ENCODE measurements around the gene SYNDIG1. TPM values are rescaled to one million over a fixed set of nuclear protein-coding genes. Genes with fewer than 3 reads are reported as not detected.
A peak's percentile ranks its signal among the peaks of the same experiment; 100 is the strongest.

The SYNDIG1 gene
- total RNA-seq, 6 donors from 2014 or later, result 0.30 to 0.37 (median 0.34) TPM; not detected in 3

DNA sequence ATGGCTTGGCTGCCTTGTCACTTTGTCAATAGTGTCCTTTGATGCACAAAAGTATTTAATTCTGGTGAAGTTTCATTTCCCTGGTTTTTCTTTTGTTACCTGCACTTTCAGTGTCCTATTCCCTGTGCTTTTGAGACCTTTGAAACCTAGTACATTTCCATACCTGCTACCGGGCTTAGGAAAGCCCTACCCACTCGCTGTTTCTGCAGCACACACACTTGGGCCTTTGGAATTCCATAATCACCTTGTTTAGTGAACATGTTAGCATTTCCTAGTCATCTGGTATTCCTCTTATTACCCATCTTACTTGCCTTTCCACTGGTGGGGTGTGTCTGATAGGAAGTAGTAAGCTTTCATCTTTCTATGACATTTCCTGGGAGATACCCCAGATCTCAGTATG lies 19.3 kb upstream of the SYNDIG1 start:
- H3K4me3 ChIP-seq, result no peak overlapping the region
- H3K27me3 ChIP-seq, result peaks cover 0 to 4% (median 0%) of the 10 kb centered on the region in 4 donors
- no peaks in the 10 kb centered on the region for H3K4me1 ChIP-seq
- TF ChIP-seq POLR2AphosphoS5 (IDR thresholded peaks at IDR 0.05) (no peak), POLR2A (IDR thresholded peaks at IDR 0.05) (no peak), CTCF (IDR thresholded peaks at IDR 0.05) (no peak)
- DNase-seq (no peak), ATAC-seq (ENCODE audit: low FRiP score in 2 of 2) (no peak)
- no peaks in the 10 kb centered on the region for H3K36me3 ChIP-seq
- no peaks in the 10 kb centered on the region for H3K9me3 ChIP-seq
- no peak overlapping the region for H3K27ac ChIP-seq
- WGBS, 2 donors, result 87 to 95% methylated on average over 2 of the region's 2 CpGs

DNA sequence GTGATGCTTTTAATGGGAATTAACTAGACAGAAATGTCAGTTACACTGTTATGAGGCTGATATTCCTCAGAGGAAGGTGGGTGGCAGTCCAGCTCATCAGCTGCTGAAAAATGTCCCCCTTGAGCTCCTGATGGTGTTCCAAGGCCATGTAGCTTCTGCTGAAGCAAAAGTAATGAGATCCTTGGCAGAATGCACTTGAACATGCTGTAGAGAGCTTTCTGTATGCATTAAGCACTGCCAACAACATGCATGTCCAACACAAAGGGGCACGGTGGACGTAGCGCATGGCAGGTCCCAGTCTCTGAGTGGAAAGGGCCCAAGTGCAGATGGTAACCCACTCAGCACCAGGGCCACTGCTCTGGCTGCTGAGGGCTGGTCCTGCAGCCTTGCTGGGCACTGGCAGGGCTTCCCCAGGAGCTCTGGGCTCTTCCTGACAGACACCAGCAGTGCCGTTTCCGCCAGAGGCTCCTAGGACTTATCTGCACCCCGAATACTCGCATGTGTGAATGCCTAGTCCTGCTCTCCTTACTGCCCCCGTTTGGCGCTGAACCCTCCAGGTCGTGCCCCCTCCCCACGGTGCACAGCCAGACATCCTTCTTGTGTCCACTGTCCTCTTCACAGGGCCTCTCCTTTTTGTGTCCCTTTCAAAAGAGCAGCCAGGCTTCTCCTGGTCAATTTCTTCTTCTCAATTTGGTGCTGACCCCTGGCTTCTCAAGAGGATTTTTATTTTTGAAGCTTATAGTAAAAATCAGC lies 18.6 kb upstream of the SYNDIG1 start:
- Histone ChIP-seq H3K9me3 (no peaks in the 10 kb centered on the region), H3K4me3 (no peak overlapping the region), H3K27me3 (peaks cover 0 to 4% (median 0%) of the 10 kb centered on the region in 4 donors), H3K36me3 (no peaks in the 10 kb centered on the region), H3K27ac (no peak overlapping the region), H3K4me1 (no peaks in the 10 kb centered on the region)
- WGBS, 2 donors, result 77% methylated on average over 11 of the region's 11 CpGs
- TF ChIP-seq POLR2AphosphoS5 (IDR thresholded peaks at IDR 0.05), result no peak
- TF ChIP-seq POLR2A (IDR thresholded peaks at IDR 0.05), result no peak
- TF ChIP-seq EP300 (IDR thresholded peaks at IDR 0.05), result no peak
- no peak for TF ChIP-seq CTCF (IDR thresholded peaks at IDR 0.05)
- DNase-seq, result peak in 1 of 2 donors; percentile 37
- no peak for ATAC-seq (ENCODE audit: low FRiP score in 2 of 2)

DNA sequence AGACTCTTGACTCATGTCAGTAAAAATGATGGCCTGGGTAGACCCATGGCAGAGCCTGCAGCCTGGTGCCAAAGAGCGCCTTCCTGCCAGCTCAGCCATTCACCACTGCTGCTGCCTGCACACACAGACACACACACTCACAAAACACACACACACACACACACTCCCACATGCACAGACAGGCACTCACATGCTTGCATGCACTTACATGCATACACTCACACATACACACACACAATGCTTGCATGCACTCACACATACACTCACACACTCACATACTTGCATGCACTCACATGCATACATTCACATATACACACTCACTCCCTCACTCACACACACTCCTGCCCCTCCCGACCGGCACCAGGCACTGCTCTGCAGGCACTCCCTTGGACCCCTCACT lies 18.0 kb upstream of the SYNDIG1 start:
- no peak for TF ChIP-seq POLR2A (IDR thresholded peaks at IDR 0.05)
- no peak for TF ChIP-seq POLR2AphosphoS5 (IDR thresholded peaks at IDR 0.05)
- TF ChIP-seq EP300 (IDR thresholded peaks at IDR 0.05), result no peak
- DNase-seq (no peak), ATAC-seq (ENCODE audit: low FRiP score in 2 of 2) (no peak)

GRCh38 chr20:24452016-24452415 lies 17.4 kb upstream of the SYNDIG1 start:
- H3K4me1 ChIP-seq, result no peaks in the 10 kb centered on the region
- 78 to 79% methylated on average over 8 of the region's 8 CpGs for WGBS, 2 donors
- H3K4me3 ChIP-seq, result no peak overlapping the region
- TF ChIP-seq EP300 (IDR thresholded peaks at IDR 0.05), result no peak
- TF ChIP-seq POLR2A (IDR thresholded peaks at IDR 0.05), result no peak
- no peak for TF ChIP-seq POLR2AphosphoS5 (IDR thresholded peaks at IDR 0.05)
- TF ChIP-seq CTCF (IDR thresholded peaks at IDR 0.05), result no peak
- peak in 1 of 2 donors; percentile 42 for DNase-seq
- ATAC-seq (ENCODE audit: low FRiP score in 2 of 2), result no peak
- H3K27ac ChIP-seq, result no peak overlapping the region
- H3K27me3 ChIP-seq, result peaks cover 0 to 4% (median 0%) of the 10 kb centered on the region in 4 donors
- no peaks in the 10 kb centered on the region for H3K9me3 ChIP-seq
- H3K36me3 ChIP-seq, result no peaks in the 10 kb centered on the region

More for the DNA sequence above, 18.0 kb upstream of the SYNDIG1 start:
- H3K36me3 ChIP-seq, result no peaks in the 10 kb centered on the region
- no peaks in the 10 kb centered on the region for H3K4me1 ChIP-seq
- H3K27me3 ChIP-seq, result peaks cover 0 to 4% (median 0%) of the 10 kb centered on the region in 4 donors
- H3K27ac ChIP-seq, result no peak overlapping the region
- H3K9me3 ChIP-seq, result no peaks in the 10 kb centered on the region
- no peak overlapping the region for H3K4me3 ChIP-seq
- 72 to 80% methylated on average over 3 of the region's 3 CpGs for WGBS, 2 donors

GRCh38 chr20:24452498-24453127 lies 16.8 kb upstream of the SYNDIG1 start:
- DNase-seq (peak in 1 of 2 donors; percentile 34), ATAC-seq (ENCODE audit: low FRiP score in 2 of 2) (peak in 1 of 2 donors; percentile 6)
- no peaks in the 10 kb centered on the region for H3K4me1 ChIP-seq
- TF ChIP-seq POLR2AphosphoS5 (IDR thresholded peaks at IDR 0.05), result no peak
- no peak for TF ChIP-seq EP300 (IDR thresholded peaks at IDR 0.05)
- no peak for TF ChIP-seq CTCF (IDR thresholded peaks at IDR 0.05)
- no peak for TF ChIP-seq POLR2A (IDR thresholded peaks at IDR 0.05)
- no peak overlapping the region for H3K4me3 ChIP-seq
- H3K36me3 ChIP-seq, result no peaks in the 10 kb centered on the region
- 88 to 95% methylated on average over 9 of the region's 9 CpGs for WGBS, 2 donors
- no peaks in the 10 kb centered on the region for H3K9me3 ChIP-seq
- H3K27me3 ChIP-seq, result peaks cover 0 to 4% (median 0%) of the 10 kb centered on the region in 4 donors
- H3K27ac ChIP-seq, result no peak overlapping the region
